Mesothelial cell of epicardium (in vitro differentiated cells): ENCODE measurements around the gene BICD2. TPM values are rescaled to one million over a fixed set of nuclear protein-coding genes. Genes with fewer than 3 reads are reported as not detected.
A peak's percentile ranks its signal among the peaks of the same experiment; 100 is the strongest.

Experiments
- DNase-seq, 2 experiments: peaks; one replicate each; pipeline ENCODE4 v3.0.0; 2021; ENCODE audit warnings: low spot score in 2 of 2; ENCODE audit not compliant: unreplicated experiment in 2 of 2
- H3K27ac Mint-ChIP-seq: 2 replicates; pipeline ENCODE4 v1.8.0; 2021; ENCODE audit warnings: mixed read lengths
- H3K27me3 Mint-ChIP-seq: 2 replicates; pipeline ENCODE4 v1.8.0; 2021; ENCODE audit warnings: low read depth, mixed read lengths
- H3K36me3 Mint-ChIP-seq: 2 replicates; pipeline ENCODE4 v1.8.0; 2021; ENCODE audit warnings: mixed read lengths
- H3K4me1 Mint-ChIP-seq: 2 replicates; pipeline ENCODE4 v1.8.0; 2021; ENCODE audit warnings: mixed read lengths
- H3K4me3 Mint-ChIP-seq: 2 replicates; pipeline ENCODE4 v1.8.0; 2021; ENCODE audit warnings: mild to moderate bottlenecking, moderate library complexity, mixed read lengths
- H3K9me3 Mint-ChIP-seq: 2 replicates; pipeline ENCODE4 v1.8.0; 2021; ENCODE audit warnings: mixed read lengths
- CTCF ChIP-seq: fragments of 200-600 bp; sonication (generic); IDR thresholded peaks from one replicate; pipeline ENCODE4 v1.5.0; 2021; ENCODE audit warnings: antibody characterized with exemption; ENCODE audit not compliant: unreplicated experiment
- total RNA-seq: library from RNA; stranded (reverse); gene quantifications from 3 replicates; pipeline ENCODE4 v1.2.1, GENCODE V29; 2021

BICD2 gene
- total RNA-seq, 1 donor from 2014 or later, result 30.2 TPM

GRCh38 chr9:92762781-92763708 lies 1.6 kb downstream of the BICD2 start:
- Mint-ChIP-seq H3K27ac (peak overlapping the region; percentile 81), H3K27me3 (no peaks in the 10 kb centered on the region), H3K4me3 (peak overlapping the region; percentile 90)

GRCh38 chr9:92762196-92762595 lies 2.4 kb downstream of the BICD2 start:
- Mint-ChIP-seq H3K4me3 (peak overlapping the region; percentile 90), H3K27me3 (no peaks in the 10 kb centered on the region), H3K9me3 (no peaks in the 10 kb centered on the region), H3K36me3 (no peaks in the 10 kb centered on the region), H3K27ac (peak overlapping the region; percentile 10), H3K4me1 (peaks cover 34% of the 10 kb centered on the region)
- DNase-seq, result no peak
- no peak for TF ChIP-seq CTCF

More at GRCh38 chr9:92762781-92763708, 1.6 kb downstream of the BICD2 start:
- DNase-seq, result no peak
- Mint-ChIP-seq H3K36me3 (no peaks in the 10 kb centered on the region), H3K4me1 (peaks cover 33% of the 10 kb centered on the region), H3K9me3 (no peaks in the 10 kb centered on the region)
- no peak for TF ChIP-seq CTCF

- Mint-ChIP-seq H3K4me3 (peak overlapping the region; percentile 19), H3K27ac (no peak overlapping the region), H3K36me3 (no peaks in the 10 kb centered on the region), H3K9me3 (no peaks in the 10 kb centered on the region), H3K27me3 (no peaks in the 10 kb centered on the region), H3K4me1 (peaks cover 32% of the 10 kb centered on the region)
- DNase-seq, result no peak
- no peak for TF ChIP-seq CTCF
Measured at GRCh38 chr9:92761686-92762085, 2.9 kb downstream of the BICD2 start.

- Mint-ChIP-seq H3K4me3 (no peak overlapping the region), H3K27me3 (no peaks in the 10 kb centered on the region), H3K4me1 (peaks cover 24% of the 10 kb centered on the region), H3K27ac (no peak overlapping the region), H3K9me3 (peaks cover 1% of the 10 kb centered on the region), H3K36me3 (peaks cover 2% of the 10 kb centered on the region)
- TF ChIP-seq CTCF, result no peak
- DNase-seq, result no peak
Measured at GRCh38 chr9:92760494-92760893, 4.1 kb downstream of the BICD2 start.

- no peaks in the 10 kb centered on the region for H3K27me3 Mint-ChIP-seq
- H3K4me1 Mint-ChIP-seq, result peaks cover 22% of the 10 kb centered on the region
- TF ChIP-seq CTCF, result no peak
- peaks cover 5% of the 10 kb centered on the region for H3K36me3 Mint-ChIP-seq
- peaks cover 4% of the 10 kb centered on the region for H3K9me3 Mint-ChIP-seq
- H3K27ac Mint-ChIP-seq, result no peak overlapping the region
- H3K4me3 Mint-ChIP-seq, result no peak overlapping the region
- no peak for DNase-seq
Measured at GRCh38 chr9:92760070-92760469, 4.6 kb downstream of the BICD2 start.
